IPS-15b (cell line): ENCODE results near the gene PTGIS.

Experiments used
- H3K27me3 ChIP-seq: one replicate; pipeline ENCODE4 v1.6.1; 2013; ENCODE audit warnings: low read length; ENCODE audit not compliant: control insufficient read depth, insufficient read depth
- H3K36me3 ChIP-seq: one replicate; pipeline ENCODE4 v1.6.1; 2013; ENCODE audit warnings: low read length; ENCODE audit not compliant: control insufficient read depth, insufficient read depth
- H3K4me1 ChIP-seq: one replicate; pipeline ENCODE4 v1.6.1; 2013; ENCODE audit warnings: mild to moderate bottlenecking, low read length; ENCODE audit not compliant: control insufficient read depth, insufficient read depth
- H3K4me3 ChIP-seq: one replicate; pipeline ENCODE4 v1.5.1; 2013; ENCODE audit warnings: low read depth, low read length
- H3K9ac ChIP-seq: one replicate; pipeline ENCODE4 v1.6.1; 2013; ENCODE audit warnings: low read depth, mild to moderate bottlenecking, low read length
- H3K9me3 ChIP-seq: one replicate; pipeline ENCODE4 v1.6.1; 2013; ENCODE audit warnings: mild to moderate bottlenecking, low read length; ENCODE audit not compliant: control insufficient read depth, insufficient read depth

Gene PTGIS

DNA sequence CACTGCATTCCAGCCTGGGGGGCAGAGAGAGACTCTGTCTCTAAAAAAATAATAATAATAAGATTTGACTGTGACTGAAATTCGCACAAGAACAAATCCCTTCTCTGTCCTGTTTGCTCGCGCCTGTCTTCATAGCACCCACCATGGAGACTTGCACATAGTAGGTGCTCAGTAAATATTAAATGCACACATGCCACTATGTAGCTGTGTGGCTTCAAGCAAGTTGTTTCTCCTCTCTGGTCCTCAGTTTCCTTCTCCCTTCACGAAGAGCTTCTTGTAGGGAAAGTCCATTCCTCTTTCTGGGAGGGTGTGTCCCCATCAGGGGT, 15.4 kb upstream of the PTGIS start:
- H3K9ac ChIP-seq, result no peak overlapping the region
- no peak overlapping the region for H3K4me3 ChIP-seq
- peaks cover 3% of the 10 kb centered on the region for H3K4me1 ChIP-seq
- H3K36me3 ChIP-seq, result no peaks in the 10 kb centered on the region
- no peaks in the 10 kb centered on the region for H3K27me3 ChIP-seq
- no peaks in the 10 kb centered on the region for H3K9me3 ChIP-seq

GRCh38 chr20:49582413-49583334, 14.7 kb upstream of the PTGIS start:
- Histone ChIP-seq H3K9ac (no peak overlapping the region), H3K9me3 (no peaks in the 10 kb centered on the region), H3K4me3 (no peak overlapping the region), H3K36me3 (no peaks in the 10 kb centered on the region), H3K4me1 (peaks cover 3% of the 10 kb centered on the region), H3K27me3 (no peaks in the 10 kb centered on the region)

GRCh38 chr20:49581482-49581881, 13.5 kb upstream of the PTGIS start:
- H3K9me3 ChIP-seq, result no peaks in the 10 kb centered on the region
- H3K27me3 ChIP-seq, result no peaks in the 10 kb centered on the region
- peaks cover 3% of the 10 kb centered on the region for H3K4me1 ChIP-seq
- H3K9ac ChIP-seq, result no peak overlapping the region
- H3K36me3 ChIP-seq, result no peaks in the 10 kb centered on the region
- no peak overlapping the region for H3K4me3 ChIP-seq

- Histone ChIP-seq H3K27me3 (no peaks in the 10 kb centered on the region), H3K36me3 (no peaks in the 10 kb centered on the region), H3K9me3 (no peaks in the 10 kb centered on the region), H3K4me1 (peaks cover 3% of the 10 kb centered on the region), H3K4me3 (no peak overlapping the region), H3K9ac (no peak overlapping the region)
Observed at GRCh38 chr20:49580813-49581174, 12.9 kb upstream of the PTGIS start.

- no peak overlapping the region for H3K4me3 ChIP-seq
- H3K4me1 ChIP-seq, result peaks cover 3% of the 10 kb centered on the region
Observed at GRCh38 chr20:49579874-49580812, 12.2 kb upstream of the PTGIS start.

DNA sequence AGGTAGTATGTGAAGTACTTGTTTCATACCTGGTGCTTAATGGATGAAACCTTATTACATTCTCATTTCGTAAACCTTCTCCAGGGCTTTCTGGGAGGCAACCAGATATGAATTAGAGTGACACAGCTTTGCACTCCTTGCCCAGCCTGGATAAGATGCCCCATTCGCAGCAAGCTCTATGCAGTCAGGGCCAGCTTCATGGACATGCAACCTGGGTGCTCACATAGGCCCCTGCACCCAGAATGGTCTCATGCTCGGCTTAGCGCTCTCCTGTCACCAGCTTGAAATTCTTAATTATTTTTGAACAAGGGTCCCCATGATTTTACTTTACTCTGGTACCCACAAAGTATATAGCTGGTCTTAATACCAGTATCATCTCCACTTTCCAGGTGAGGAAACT, 11.3 kb upstream of the PTGIS start:
- Histone ChIP-seq H3K36me3 (no peaks in the 10 kb centered on the region), H3K9me3 (no peaks in the 10 kb centered on the region), H3K9ac (no peak overlapping the region), H3K27me3 (no peaks in the 10 kb centered on the region), H3K4me3 (no peak overlapping the region), H3K4me1 (peaks cover 3% of the 10 kb centered on the region)

More at GRCh38 chr20:49579874-49580812, 12.2 kb upstream of the PTGIS start:
- no peak overlapping the region for H3K9ac ChIP-seq
- H3K27me3 ChIP-seq, result no peaks in the 10 kb centered on the region
- H3K9me3 ChIP-seq, result no peaks in the 10 kb centered on the region
- no peaks in the 10 kb centered on the region for H3K36me3 ChIP-seq

DNA sequence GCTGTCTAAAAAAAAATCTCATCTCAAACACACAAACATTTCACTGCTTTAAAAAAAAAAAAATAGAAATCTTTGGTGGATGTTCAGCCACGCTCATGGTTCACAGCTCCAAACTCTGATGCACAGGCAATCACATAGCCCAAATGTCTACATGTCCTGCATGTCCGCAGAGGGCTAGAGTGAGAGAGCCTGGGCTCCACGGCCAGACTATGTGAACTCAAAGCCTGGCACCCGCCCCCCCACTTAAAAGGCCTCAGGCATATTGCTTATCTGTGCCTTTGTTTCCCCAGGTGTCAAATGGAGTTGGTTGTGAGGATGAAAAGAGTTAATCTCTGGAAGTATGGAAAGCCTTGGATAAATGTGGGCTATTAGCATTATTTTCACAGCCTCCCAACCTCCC, 10.5 kb upstream of the PTGIS start:
- Histone ChIP-seq H3K9me3 (no peaks in the 10 kb centered on the region), H3K4me1 (peaks cover 3% of the 10 kb centered on the region), H3K27me3 (no peaks in the 10 kb centered on the region), H3K36me3 (no peaks in the 10 kb centered on the region), H3K9ac (no peak overlapping the region), H3K4me3 (no peak overlapping the region)

DNA sequence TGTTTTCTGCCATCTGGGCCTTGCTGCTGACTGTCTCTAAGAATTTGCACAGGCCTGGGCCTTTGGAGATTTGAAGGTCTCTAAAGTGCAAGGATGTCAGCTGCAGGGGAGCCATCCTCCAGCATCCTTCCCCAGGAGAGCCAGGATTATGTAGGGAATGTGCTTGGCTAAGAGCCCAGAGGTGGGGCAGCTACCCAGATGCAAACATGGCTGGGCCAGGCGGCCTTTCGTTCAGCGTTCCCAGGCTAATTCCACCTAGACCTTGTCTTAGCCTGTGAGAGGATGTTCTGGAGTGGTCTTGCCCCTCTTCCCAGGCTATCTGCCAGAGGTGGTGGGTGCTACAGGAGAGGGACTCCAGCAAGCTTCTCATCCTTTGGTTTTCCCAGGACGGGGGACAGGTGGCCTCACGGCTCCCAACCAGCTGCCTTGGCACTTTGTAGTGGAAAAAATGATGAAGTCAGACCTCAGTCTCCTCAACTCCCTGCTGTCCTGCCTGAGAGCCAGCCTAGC, 7.7 kb upstream of the PTGIS start:
- no peaks in the 10 kb centered on the region for H3K36me3 ChIP-seq
- H3K27me3 ChIP-seq, result no peaks in the 10 kb centered on the region
- H3K9ac ChIP-seq, result no peak overlapping the region
- H3K9me3 ChIP-seq, result no peaks in the 10 kb centered on the region
- peaks cover 7% of the 10 kb centered on the region for H3K4me1 ChIP-seq
- no peak overlapping the region for H3K4me3 ChIP-seq

GRCh38 chr20:49573900-49574416, 6.0 kb upstream of the PTGIS start:
- Histone ChIP-seq H3K4me1 (peaks cover 14% of the 10 kb centered on the region), H3K27me3 (no peaks in the 10 kb centered on the region), H3K9me3 (no peaks in the 10 kb centered on the region), H3K4me3 (no peak overlapping the region), H3K9ac (no peak overlapping the region), H3K36me3 (no peaks in the 10 kb centered on the region)

- Histone ChIP-seq H3K4me1 (peaks cover 16% of the 10 kb centered on the region), H3K36me3 (no peaks in the 10 kb centered on the region), H3K27me3 (no peaks in the 10 kb centered on the region), H3K4me3 (no peak overlapping the region), H3K9me3 (no peaks in the 10 kb centered on the region), H3K9ac (no peak overlapping the region)
Observed at GRCh38 chr20:49572857-49573256, 4.9 kb upstream of the PTGIS start.

GRCh38 chr20:49571553-49571835, 3.6 kb upstream of the PTGIS start:
- H3K4me1 ChIP-seq, result peaks cover 24% of the 10 kb centered on the region
- H3K4me3 ChIP-seq, result no peak overlapping the region
- H3K9me3 ChIP-seq, result no peaks in the 10 kb centered on the region
- no peaks in the 10 kb centered on the region for H3K36me3 ChIP-seq
- no peak overlapping the region for H3K9ac ChIP-seq
- H3K27me3 ChIP-seq, result no peaks in the 10 kb centered on the region
